ENCODE data around the gene RBFOX1.
A peak's percentile ranks its signal among the peaks of the same experiment; 100 is the strongest.

Gene RBFOX1

DNA sequence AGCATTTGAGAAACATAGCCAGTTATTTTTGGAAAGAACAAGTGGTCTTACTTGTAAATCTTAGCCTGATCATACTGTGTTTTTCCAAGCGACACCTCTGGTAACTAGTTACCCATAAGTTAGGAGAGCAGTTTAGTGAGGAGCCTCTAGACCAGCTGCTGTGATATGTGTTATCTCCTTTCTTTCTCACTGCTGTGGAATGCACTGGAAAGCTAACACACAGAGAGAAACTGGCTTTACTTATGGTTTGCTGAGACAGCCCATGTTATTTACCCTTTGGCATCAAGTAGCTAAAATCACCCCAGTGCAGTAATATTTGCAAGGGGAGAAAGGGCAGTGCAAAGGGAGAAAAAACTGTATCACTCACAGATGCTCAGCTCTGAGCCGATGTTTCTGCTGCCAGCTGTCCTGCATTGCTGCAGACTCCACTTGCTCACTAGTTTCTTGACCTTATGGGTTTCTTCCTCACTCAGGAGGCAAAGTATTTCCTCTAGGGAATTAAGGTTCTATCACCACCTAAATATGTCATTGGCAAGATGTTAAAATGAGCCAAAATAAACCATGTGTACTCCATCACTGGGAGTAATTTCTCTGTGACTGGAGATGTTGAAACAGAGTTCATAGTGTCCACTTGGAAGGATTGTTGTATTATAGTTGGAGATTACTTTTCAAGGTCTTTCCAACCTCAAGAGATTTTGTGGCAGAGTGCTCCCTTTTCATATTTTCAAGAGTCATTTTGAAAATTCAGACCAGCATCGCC lies 2.3 kb downstream of the RBFOX1 start:
- DNase-seq (ENCODE audit: low spot score), result no peak

DNA sequence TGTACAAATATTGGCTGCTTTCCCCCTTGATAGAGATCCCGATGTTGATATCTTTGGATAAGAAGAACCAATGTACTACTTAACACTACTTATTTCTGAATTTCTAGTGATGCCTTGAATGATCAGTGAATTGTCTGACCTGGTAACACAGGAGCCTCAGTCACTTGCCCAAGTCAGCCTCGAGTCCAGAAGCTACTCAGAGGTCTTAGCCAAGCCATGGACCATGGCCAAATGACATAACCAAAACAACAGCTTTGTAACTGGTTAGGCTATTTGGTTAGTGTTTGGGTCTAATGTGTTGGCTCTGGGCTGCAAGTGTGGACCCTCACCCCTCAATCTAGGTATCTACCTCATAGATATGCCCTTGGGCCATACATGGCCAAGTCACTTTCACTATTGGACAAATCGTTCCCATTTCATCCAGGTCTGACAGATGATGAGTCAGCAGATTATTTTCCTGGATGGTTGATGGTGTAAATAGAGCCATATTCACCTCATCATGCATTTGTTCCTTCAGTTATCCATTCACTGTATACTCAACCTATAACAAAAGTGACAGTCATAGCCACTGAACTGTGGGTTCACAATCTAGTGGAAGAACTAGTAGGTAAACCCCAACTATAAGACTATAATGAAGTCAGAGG lies 3.5 kb downstream of the RBFOX1 start:
- no peak for DNase-seq (ENCODE audit: low spot score)

DNA sequence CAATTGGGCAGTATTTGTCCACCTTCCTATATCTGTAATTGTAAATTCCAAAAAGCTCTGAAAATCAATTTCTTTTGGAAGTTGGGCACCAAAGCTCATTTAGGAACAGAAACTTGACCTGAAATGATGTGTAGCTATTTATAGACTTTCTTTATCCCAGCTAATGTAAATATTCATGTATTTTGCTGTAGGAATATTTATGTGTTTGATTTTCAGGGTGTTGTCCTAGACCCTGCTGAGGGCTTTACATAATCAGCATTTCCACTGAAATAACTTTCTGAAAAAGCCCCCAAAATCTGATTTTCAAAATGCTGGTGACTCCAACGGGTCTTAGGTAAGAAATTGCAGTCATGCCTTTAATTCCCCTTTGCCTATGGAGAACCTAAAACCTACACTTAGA lies 4.1 kb downstream of the RBFOX1 start:
- no peak for DNase-seq (ENCODE audit: low spot score)

DNA sequence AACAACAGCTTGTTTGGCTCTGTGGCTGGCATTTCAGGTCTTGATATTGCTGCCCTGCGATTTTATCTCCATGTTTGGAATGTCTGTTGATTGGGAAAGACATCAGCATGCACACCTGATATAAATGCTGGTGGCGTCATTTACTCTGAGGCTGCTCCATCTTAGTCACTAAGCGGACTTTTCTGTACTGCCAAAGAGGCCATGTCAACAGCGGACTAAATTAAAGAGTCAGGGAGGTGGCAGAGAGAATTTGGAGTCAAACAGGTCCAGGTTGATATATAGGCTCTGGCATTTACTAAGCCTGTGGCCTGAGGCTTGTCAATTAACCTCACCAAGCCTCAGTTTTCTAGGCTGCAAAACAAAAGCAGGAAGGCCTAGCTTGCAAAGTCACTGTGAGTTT lies 6.2 kb downstream of the RBFOX1 start:
- DNase-seq (ENCODE audit: low spot score), result no peak

DNA sequence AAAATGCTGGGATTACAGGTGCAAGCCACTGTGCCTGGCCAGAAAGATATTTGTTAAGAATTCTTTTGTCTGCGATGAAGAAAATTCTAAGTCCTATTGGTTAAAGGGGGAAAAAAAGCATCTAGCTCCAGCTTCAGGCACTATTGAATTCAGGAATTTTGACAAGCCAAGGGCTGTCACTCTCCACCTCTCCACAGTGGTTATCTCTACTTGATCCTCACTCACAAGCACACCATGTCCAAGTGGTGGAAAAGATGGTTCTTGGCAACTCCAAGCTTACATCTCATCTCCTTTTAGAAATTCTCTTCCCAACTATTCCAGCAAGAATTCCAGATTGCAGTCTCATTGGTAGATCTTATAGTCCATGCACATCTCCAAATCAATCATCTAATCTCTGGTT lies 7.1 kb downstream of the RBFOX1 start:
- no peak for DNase-seq (ENCODE audit: low spot score)

DNA sequence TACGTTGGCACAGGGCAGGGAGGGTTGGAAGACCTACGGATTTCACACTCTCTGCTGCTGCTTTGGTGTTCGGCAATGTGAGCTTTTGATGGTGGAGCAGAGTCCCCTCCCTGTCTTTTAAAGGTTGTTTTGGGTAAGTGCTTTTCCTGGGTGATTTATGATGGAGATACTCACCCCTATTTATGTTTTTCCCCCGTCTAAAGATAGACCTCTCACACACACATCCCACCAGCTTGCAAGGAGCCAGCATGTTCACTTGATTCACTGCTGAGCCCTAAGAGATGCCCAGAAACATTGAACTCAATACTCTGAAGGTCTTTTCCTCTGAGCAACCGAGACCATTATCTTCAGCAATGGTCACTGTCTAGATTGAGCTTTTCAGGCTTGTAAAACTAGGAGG lies 8.3 kb downstream of the RBFOX1 start:
- no peak for DNase-seq (ENCODE audit: low spot score)

DNA sequence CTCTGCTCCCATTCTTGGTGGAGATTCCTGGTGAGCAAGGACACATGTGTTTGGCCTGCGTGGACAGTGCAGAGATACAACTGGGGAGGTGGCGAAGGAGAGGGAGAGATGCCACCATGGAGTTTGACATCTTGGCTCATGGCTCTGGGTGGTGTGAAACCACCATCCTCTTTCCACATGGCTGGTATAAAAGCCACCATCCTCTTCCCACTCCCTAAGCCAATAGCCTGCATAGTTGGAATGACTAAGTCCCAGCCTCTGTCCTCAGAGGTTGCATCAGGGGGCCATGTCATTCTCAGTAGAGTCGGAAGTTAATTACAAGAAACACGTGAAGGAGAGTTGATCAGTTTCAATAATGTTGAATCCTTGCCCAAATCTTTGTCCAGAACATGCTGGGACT lies 10.0 kb downstream of the RBFOX1 start:
- DNase-seq (ENCODE audit: low spot score), result no peak

DNA sequence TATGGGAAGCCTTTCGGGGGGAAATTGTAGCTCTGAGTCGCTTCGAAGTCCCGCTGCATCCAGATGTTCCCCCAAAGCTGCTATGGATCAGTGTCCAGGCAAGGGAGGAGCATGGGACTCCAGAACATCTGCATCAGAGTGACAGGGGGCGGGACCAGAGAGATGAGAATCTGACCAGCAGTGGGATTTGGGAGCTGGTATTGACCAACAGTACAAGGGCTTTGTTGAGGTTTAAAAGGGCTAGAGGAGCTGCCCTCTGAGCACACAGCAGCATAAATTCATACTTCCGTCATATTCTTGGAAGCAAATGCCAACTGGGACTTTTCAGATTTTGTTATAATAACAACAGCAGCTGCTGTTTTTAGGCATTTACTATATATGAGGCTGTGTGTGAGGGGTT lies 10.6 kb downstream of the RBFOX1 start:
- no peak for DNase-seq (ENCODE audit: low spot score)

DNA sequence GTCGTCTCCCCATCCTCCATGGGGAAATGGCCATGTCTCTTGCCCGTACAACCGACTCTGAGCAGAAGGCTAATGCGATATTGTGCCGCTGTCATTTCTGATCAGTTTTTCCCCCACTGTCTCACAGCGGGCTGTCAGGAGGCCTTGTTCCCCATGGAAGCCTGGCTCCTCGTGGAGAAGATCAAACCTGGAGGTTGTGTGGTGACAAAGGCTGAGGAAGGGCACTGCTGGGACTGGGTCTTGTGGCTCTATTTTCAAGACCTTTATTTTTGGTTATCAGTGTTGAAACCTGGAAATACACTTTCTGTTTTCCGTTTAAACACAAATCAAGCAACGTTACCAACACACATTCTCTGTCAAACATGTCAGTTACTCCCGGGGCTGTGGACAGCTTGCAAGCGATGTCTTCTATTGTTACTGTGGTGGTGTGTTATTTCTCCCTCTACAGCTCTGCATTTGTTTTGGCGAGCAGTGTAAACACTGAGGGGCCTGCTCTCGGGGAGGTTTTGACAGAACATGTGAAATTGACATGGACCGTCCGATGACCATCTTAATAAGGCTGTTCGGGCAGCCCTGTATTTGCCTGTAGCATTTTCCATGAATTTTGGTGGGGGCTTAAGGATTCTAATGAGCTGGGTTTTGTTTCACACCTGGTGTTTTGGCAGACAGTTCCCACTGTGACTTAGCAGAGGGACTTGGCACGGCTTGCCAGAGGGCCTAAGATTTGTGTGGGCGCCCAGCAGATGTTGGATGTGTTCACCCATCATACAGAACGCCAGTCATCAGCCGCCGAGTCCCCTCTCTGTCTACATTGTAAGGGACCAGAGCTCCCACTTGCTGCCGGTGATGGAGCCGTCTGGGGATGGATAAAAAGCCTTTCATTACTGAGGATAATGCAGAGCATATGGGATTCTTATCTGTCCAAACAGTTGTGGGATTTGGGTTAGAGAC lies 12.5 kb downstream of the RBFOX1 start:
- peak; percentile 17 for DNase-seq (ENCODE audit: low spot score)

DNA sequence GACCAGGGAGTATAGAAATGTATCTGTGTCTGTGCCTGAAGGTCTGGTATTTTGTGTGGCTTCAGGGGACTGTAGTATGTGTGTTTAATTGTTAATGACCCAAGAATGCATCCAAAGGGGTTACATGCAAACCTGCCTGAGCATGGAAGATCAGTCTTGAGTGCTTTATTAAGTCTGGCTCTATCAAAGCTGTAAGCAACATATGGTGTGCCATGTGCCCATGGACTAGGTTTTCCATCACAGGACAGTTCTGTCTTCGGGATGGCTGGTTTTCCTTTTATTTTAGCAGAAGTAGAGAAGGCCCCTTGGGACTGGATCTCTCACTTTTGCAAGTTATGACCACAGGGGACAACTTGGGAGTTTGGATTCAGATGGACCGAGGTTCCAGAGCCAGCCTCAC lies 18.2 kb downstream of the RBFOX1 start:
- no peak for DNase-seq (ENCODE audit: low spot score)

DNA sequence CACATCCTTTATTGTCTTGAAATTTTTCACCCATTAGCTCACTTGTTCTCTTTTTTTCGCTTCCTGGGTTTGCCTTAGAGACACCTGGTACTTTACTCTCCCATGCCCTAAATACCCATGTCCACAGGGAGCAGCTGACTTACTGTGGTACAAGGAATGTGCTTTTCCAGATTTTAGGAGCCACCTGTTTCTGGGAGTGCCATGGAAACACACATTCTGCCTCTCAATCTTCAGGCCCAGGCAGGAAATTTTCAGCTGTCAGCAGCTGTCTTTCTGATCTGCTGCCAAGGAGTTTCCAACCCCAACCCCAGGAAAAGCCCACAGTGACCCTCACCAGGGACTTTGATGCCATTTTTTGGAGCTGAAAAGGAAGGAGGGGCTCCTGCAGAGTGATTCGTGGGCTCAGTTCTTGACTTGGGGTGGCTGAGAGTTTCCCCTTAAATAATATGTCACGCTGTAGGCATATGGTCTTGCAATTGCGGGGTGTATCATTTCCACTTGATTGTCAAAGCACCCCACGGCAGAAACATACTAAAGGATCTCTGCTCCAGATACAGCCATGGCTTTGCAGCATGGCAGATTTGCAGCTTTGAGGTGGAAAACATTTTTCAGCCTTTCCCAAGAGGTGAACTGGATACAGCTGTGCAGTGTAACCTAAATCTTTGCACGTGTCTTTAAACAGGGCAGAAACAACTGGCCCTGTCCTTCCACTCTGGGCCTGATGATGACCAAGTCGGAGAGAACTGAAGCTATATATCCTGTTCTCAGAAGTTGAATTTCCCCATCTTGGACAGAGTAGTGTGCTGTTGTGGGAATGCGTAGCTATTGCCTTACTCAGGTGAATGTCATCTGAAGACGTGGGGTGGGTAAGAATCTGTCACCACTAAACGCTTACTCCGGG lies 19.2 kb downstream of the RBFOX1 start:
- no peak for DNase-seq (ENCODE audit: low spot score)

DNA sequence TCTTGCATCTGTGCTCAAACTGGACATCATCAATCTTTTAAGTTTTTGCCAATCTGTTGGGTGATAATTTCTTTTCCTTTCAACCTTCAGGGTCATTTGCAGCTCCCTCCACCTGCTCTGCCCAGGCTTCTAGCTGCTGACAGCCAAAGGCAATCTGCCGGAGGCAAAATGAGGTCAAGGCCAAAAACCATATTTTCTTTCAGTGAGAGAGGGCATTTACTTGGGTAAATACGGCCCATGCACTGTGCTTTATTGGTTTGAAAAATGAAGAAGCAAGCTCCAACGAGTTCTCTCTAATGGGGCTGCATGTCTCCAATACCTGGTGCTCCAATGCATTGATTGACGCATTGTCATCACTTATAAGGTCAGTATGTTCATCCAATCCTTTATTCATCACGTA lies 23.1 kb downstream of the RBFOX1 start:
- no peak for DNase-seq (ENCODE audit: low spot score)

DNA sequence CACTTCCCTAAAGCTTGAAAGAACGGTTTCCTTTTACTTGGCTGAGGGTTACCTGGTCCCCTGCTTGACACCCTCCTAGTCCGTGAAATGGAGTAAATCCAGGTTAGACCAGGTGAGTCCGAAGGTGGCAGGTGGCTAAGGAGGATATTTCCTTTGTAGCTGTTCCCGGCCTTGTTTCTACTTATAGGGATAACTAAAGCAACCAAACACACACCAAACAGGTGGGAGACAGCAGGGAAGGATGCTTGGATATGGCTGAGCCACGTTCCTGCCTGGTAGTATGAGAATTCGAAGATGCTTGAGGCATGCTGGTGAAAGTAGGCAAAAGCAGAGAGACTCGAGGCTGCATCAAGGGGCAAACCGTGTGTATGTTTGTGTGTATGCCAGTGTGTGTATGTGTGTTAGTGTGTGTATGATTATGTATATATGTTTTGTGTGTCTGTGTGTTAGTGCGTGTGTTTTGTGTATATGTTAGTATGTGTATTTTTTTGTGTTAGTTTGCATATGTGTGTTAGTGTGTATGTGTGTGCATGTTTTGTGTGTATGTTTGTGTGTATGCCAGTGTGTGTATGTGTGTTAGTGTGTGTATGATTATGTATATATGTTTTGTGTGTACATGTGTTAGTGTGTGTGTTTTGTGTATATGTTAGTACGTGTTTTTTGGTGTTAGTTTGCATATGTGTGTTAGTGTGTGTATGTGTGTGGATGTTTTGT lies 28.9 kb downstream of the RBFOX1 start:
- DNase-seq (ENCODE audit: low spot score), result no peak

DNA sequence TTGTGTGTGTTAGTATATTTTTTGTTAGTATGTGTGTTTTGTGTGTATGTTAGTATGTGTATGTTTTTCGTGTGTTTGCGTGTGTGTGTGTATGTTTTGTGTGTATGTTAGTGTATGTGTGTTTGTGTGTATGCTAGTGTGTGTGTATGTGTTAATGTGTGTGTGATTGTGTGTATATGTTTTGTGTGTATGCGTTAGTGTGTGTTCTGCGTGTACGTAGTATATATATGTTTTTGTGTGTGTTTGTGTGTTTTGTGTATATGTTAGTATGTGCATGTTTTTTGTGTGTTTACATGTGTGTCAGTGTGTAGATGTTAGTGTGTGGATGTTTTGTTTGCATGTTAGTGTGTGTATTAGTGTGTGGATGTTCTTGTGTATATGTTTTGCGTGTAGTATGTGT lies 29.6 kb downstream of the RBFOX1 start:
- no peak for DNase-seq (ENCODE audit: low spot score)

DNA sequence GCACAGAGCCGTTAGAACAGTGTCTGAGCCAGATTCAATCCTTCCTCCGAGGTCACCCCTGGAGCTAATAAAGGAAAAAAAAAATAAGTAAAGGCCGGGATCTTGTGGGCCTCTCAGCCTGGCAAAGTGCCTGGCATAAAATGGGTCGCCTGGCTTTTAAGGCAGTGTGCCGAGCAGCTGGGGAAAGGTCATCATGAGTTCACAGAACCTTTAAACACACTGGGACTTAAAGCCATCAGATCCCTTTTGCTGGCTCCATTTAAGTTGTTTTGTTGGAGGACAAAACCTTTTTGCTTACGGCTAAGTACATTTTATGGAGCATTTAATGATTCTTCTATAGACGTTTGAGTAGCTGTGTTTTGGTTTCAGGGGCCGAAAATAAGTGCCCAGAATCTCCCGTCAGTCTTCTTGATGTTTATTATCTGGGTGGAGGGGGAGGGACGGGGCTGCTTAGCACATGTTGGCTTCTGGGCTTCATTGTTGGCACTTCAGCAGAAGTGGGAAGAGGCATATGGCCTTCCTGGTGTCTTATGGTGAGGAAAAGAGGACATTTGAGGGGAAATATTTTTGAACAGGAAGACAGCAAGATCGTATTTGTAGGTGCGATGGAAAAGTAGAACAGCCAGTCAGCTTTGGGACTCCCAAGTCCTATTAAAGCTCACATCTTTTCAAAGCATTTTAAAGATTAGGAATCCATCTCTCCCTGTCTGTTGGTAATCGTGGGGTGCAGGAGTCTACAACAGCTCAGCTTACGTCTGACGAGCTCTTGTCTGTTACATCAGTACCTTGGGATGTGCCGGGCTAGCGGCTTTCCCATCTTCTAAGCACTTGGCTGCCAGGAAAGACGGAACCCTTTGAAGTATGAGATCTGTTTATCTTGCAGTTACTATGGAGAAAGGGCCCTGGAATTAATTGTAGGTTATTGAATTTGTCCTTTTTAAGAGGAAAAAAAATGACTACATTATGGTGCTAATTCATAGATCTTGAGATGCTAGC lies 31.1 kb downstream of the RBFOX1 start:
- DNase-seq (ENCODE audit: low spot score), result peak; percentile 19

DNA sequence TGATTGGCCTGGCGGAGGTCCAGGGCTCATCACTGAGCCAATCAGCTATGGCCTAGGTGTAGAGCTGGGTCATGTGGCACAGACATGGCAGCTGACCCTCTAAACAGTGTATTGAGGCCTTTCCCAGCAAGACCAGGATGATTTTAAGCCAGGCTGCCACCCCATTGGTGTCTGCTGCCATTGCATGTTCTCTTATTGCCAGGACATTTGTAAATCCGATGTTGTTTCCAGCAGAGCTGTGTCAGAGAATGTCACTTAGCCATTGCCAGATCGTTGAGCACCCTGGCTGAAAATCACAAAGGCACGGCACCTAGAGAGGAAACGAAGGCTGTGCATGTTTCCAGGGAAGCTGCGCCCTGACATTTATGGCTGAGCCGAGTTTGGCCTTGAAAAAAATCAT lies 33.4 kb downstream of the RBFOX1 start:
- no peak for DNase-seq (ENCODE audit: low spot score)

DNA sequence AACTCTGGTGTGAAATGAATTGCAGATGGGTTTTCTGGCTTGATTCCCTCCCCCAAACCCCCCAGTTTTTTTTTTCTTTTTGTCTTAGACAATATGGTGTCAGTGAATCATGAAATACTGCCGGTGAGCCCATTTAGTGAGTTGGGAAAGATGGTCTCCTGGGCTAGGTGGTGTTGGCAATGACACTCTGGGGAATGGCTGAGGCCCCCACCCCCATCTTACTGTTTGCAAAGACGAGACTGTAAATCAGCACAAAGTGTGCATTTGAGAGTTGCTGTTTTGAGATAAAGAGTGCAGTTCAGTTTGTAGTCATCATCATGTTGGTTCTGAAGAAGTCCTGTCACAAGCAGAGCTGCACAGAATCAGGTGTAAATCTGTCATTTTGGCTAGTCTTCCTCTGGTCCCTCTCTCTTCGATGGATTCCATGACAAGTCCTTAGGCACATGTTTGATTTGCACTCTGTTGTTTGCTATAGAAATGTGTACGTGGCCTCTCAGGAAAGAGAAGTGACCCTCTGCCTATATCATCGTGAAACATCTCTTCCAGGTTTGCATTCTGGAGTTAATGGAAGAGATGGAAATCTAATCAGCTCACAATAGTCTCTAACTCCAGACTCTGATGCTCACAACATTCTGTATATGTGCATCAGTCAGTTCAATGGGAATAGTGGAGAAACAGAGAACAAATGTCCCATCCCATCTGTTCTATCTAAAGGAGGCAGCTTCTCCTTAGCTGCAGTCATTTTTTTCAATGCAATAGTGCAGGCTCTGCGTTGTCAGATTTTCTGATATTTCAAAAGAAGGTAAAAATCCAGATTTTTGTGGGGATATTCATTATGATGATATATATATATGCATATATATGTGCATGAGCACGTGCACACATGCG lies 34.6 kb downstream of the RBFOX1 start:
- no peak for DNase-seq (ENCODE audit: low spot score)

DNA sequence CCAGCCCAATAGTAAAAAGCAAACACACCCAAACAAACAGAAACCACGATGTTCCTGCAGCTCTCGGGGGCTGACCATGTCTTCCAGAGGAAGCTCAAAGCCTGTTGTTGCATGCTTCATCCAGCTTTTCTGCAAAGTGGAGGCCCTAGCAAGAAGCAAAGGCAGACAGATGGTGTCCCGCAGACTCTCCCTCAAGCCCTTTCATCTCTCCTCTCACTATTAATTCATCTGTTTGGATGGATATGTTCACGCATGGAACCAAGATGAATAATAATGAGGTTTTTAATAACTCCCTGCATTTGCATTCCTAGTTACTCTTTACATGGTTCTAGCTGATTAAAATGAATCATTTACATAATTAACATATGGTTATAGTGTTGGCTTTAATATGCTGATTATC lies 36.6 kb downstream of the RBFOX1 start:
- no peak for DNase-seq (ENCODE audit: low spot score)

DNA sequence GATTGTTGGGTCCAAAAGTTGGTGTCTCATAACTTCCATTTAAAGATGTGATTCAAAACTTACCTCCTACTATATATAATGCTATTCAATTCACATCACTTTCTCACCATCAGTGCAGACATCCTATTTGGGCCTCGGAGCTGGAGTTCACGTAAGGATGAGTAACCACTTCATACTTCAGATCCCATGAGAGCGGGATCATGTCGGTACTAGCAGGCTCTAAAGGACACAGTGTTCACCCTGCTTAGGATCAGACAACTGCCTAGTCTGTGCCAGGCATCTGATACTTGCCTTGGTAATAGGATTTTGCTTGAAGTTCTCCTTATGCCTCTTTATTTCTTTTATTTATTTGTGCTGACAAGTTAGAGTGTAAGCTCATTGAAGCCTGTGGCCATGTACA lies 39.5 kb downstream of the RBFOX1 start:
- no peak for DNase-seq (ENCODE audit: low spot score)
